Cardiac fibroblast (primary cell): ENCODE results near the gene CSRNP3.
A peak's percentile ranks its signal among the peaks of the same experiment; 100 is the strongest.

Source experiments
- DNase-seq, 2 donors: peaks; one replicate each; pipeline versions ENCODE4 v3.0.0 to v3.0.0-alpha.2; 2010; ENCODE audit warnings: low read depth in 2 of 2
- H3K4me3 ChIP-seq, 2 donors: replicated peaks in 1 of 2; 1 replicate in 1 of 2; 2 replicates in 1 of 2; pipeline ENCODE4 v1.5.1; 2011; ENCODE audit warnings: low read depth in 2 of 2, low read length in 2 of 2, mild to moderate bottlenecking in 2 of 2, moderate library complexity in 1 of 2
- CTCF ChIP-seq: IDR thresholded peaks from one replicate; pipeline ENCODE4 v1.5.1; 2011; ENCODE audit warnings: low read depth, mild to moderate bottlenecking, low read length, inconsistent platforms

The CSRNP3 gene

GRCh38 chr2:165593081-165593480 lies 123.6 kb downstream of the CSRNP3 start:
- TF ChIP-seq CTCF, result no peak
- no peak overlapping the region for H3K4me3 ChIP-seq
- DNase-seq, result no peak

- TF ChIP-seq CTCF, result no peak
- DNase-seq, result no peak
- no peak overlapping the region for H3K4me3 ChIP-seq
Observed at GRCh38 chr2:165594231-165594934, 124.9 kb downstream of the CSRNP3 start.

GRCh38 chr2:165594935-165595255 lies 125.4 kb downstream of the CSRNP3 start:
- TF ChIP-seq CTCF, result no peak
- DNase-seq, result no peak
- no peak overlapping the region for H3K4me3 ChIP-seq

GRCh38 chr2:165596788-165597187 lies 127.3 kb downstream of the CSRNP3 start:
- no peak for DNase-seq
- no peak for TF ChIP-seq CTCF
- H3K4me3 ChIP-seq, result no peak overlapping the region

GRCh38 chr2:165601065-165601830 lies 131.8 kb downstream of the CSRNP3 start:
- DNase-seq, result peak in 1 of 2 donors; percentile 32
- no peak for TF ChIP-seq CTCF
- H3K4me3 ChIP-seq, result no peak overlapping the region

GRCh38 chr2:165601928-165602521 lies 132.5 kb downstream of the CSRNP3 start:
- no peak for TF ChIP-seq CTCF
- peak; percentile 80 to 86 for DNase-seq

More at GRCh38 chr2:165601928-165602521, 132.5 kb downstream of the CSRNP3 start:
- no peak overlapping the region for H3K4me3 ChIP-seq
